AG20443 (cell line): Measurements from ENCODE around the gene FLVCR2.
A peak's percentile ranks its signal among the peaks of the same experiment; 100 is the strongest.

Source experiments
- DNase-seq: peaks from one replicate; pipeline ENCODE4 v3.0.0; 2012; ENCODE audit warnings: low spot score, mixed read lengths

FLVCR2 gene

DNA sequence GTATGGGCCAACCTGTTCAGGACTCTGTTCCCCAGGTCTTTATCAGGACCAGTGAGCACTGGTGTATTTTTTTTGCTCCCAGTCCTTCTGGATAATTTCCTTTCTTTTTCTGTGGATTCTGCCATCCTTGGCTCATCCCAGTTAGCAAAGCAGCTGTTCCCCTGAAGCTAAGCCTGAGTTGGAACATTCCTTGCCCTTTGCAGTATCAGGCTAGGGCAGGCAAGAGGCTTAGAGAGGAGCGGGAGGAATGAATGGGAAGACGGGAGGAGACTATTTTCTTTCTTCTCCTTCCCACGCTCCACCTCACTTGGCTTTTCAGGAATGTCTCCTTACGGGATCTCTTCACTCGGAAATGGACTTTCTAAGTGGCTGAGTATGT lies 53.0 kb downstream of the FLVCR2 start:
- DNase-seq, result no peak

DNA sequence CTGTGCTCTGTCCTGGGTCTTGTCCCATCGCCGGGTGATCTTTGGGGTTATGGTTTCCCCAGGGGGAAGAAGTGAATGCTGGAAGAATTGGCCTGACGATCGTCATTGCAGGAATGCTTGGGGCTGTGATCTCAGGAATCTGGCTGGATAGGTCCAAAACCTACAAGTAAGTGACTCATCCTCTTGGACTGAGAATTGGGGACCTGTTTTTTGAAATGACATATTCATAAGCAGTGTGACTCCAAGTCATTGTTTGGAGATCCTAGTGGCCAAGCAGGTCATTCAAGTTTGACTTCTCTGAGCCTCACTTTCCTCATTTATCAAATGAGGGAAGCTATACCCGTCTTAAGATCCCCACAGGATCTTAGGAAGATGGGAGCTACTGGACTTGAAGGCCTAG lies 56.4 kb downstream of the FLVCR2 start:
- no peak for DNase-seq

DNA sequence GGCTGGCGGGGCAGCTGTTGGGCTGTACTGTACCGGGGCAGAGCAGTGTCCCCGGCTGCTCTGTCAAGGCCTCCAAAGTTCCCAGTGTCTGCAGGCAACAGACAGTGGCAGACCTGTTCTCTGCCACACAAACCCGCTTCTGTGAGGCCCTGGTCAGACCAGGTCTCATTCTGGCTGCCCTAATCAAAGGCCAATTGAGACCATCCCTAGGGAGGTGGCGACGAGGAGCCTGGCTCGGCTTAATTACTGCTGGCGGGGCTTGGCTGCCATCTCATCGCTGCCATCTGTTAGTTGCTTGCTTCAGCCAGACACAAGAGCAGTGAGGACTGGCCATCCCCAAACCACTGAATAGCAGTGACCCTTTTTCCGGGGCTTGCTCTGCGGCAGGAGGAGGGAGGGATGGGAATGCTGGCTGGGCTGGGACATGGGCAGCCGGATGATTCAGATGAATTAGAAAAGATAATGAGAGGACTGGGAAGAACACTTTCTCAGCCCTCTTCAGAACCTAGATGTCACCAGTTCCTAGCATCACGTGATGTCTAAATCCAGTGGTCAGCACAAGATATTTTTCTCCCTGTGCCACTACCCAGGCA lies 57.8 kb downstream of the FLVCR2 start:
- peak; percentile 80 for DNase-seq

DNA sequence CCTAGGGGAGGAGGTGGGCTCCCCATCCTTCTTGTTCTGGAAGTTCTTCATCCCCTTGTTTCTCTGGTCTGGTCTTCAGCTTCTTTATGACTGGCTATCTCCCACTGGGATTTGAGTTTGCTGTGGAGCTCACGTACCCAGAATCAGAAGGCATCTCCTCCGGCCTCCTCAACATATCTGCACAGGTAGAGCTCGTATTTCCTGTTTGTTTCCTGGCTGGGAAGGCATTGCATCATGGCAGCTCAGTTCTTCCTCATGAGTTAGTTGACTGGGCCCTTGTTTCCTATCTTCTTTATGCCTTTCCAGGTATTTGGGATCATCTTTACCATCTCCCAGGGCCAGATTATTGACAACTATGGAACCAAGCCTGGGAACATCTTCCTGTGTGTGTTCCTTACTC lies 62.5 kb downstream of the FLVCR2 start:
- DNase-seq, result no peak

DNA sequence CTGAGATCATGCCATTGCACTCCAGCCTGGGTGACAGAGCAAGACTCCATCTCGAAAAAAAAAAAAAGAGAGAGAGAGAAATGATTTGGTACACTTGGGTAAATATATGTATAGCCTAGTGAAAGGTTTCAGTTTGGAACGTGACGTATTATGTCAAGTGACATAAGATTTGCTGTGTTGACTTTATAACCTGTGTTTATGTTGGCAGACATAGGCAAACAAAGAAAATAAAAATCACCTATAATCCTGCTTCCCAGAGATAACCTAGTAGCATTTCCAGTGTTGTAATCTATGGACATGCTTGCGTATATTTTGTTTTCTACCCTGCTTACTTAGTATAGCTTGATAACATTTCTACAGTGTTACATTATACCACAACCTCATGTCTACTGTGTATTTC lies 65.6 kb downstream of the FLVCR2 start:
- no peak for DNase-seq

DNA sequence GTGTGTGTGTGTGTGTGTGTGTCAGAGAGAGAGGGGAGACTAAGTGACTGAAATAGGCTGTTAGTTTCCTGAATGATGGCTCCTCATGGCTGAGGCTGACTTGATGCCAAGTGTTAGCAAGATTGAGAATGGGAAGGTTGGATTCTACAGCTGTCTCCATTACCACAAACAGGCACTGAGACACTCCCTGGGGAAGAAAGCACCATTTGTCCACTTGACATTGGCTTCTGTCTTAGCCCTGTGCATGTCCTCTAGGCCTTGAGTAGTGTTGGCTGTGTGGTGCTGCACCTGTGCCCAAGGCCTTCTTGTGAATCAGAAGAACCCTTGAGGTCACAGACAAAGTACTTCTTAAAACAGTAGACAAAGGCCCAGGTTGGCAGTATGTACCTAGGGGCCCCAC lies 66.6 kb downstream of the FLVCR2 start:
- DNase-seq, result no peak

DNA sequence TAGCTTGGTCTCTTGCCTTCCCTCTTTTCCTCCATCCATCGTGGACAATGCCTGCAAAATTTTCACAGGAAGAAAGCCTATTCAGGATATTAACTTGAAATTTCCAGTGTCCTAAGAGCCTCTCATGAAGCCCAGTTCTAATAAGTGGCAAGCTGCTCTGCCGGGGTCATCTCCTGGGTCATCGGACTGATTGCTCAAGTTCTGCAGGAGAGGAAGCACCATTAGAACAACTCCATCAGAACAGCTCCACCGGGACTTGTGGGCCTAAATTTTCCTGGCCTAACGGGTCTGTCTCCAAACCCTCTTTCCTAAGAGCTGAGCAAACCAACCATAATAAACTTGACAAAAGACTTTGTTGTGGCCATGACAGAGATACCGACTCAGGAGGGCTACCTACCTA lies 68.3 kb downstream of the FLVCR2 start:
- DNase-seq, result no peak

DNA sequence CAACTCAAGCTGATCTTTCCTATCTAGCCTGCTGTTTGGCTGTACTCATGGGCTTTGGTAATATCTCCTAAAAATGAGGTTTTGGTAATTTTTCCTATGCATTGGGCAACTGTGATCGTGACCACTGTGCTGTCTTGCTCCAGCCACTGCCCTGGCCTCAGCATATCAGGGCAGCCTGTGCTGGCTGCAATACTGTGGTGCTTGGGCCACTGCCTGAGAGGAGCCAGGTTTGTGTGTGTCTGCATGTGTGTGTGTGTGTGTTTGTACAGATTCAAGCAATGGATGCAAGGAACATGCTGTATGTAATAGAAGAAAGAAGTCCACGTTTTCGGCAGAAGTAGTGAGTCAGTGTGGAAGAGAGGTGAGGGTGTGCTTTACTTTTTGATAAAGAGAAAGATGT lies 69.2 kb downstream of the FLVCR2 start:
- DNase-seq, result no peak

DNA sequence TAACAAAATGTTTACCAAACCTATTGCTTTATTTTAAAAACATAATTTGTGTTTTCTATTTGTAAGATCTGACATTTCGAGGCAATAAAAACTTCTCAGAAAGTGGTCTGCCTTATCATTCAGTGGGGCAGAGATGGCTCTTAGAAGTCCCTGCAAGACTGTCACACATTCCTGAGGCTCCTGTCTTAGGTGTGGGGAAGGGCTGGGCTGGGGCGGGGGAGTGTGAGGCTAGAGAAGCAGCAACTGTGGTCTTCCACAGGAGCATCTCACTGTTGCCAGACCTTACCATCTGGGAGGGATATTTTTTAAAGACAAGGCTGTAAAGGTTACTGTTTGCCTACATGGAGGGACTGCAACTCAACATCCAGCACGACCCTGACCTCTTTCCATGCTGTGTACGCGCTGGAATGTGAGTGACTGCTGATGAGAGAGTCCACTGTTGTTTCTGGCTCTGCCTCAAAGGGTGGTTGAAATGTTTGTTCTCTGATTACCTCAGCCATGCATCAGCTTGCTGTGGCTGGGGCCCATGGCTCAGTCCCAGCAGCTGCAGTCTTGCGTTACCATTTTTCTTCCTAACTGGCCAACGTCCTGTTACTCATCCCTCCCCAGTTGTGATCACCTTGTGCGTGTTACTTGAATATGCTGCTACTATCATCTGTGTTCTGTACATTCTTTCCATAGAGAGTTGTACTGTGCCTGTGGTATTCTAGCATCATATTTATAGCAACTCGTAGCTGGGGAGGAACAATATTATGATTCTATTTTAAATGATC lies 69.8 kb downstream of the FLVCR2 start:
- DNase-seq, result peak; percentile 77

DNA sequence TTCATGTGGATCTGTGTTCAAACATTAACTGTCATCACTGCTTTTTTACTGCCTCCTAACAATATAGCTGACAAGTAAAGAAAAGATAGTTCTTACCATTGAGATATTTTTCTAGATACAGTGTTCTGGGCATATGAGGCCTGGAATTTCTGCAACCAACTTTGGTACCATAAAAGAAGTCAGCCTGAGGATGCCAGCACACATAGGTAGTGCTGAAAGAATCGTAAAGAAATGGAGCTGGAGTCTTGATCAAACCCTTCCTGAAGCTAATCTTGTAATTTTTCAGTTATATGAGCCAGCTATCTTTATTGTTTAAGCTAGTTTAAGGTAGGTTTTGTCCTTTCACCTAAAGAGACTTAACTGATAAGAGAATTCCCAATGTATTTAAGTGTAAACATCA lies 70.9 kb downstream of the FLVCR2 start:
- no peak for DNase-seq

DNA sequence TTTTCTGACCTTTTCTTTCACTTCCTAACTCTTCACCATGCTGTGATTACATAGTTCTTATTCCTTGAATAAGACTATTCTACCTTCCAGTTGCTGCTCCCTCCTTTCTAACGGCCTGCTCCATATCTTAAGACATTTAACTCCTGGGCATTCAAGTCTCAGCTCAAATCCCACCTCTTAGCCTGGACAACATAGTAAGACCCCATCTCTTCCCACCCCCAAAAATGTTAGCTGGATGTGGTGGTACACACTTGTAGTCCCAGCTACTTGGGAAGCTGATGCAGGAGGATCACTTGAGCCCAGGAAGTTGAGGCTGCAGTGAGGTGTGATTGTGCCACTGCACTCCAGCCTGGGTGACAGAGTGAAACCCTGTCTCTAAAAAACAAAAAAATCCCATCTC lies 71.4 kb downstream of the FLVCR2 start:
- no peak for DNase-seq

DNA sequence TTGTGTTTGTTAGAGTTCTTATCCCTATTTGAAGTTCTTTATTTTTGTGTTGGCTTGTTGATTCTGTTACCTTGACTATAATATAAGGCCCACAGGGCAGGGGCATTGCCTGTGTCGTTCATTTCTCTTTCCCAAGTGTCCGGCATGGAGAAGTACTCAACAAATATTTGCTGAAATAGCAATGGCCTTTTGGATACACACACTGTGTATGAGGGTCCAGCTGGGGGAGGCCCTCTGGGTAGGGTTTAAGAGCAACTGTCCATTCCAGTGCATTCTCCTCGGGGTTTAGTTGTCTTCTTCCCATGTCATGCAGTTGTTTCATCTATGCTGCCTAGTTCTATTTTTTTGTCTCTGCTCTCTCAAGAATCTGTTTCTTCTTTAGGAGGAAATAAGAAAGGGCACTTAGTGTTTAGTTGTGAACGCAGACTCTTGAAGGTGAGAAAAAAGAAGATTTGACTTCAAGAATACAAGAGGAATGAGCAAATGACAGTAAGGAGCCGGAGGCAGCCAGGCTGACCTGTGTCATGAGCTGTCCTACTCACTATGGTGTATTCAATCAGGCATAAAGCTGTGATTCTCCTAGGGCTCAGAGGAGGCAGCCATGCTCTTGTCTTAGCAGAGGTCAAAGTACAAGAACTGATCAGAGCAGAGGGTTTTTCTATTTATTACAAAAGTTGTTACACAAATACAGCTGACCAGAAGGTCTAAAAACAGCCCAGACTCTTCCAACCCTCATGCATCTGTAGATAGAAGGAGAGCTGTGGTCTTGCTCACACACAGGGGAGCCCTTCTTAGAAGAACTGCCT lies 72.0 kb downstream of the FLVCR2 start:
- DNase-seq, result no peak

DNA sequence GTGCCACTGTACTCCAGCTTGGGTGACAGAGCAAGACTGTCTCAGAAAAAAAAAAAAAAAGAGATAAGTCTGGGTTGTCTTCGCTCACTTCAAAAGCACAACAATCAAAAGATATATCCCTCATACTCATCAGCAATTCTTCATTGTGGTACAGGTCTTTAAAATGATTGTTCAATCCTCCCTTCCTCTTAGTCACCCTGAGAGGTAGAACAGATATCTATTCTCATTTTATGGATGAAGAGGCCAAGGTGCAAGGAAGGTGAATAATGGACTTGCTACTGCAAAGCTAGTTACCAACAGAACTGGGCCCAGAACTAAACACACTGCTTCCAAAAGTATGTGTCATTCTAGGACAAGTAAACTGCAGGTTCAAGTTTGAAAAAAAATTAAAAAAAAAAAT lies 75.1 kb downstream of the FLVCR2 start:
- DNase-seq, result no peak

DNA sequence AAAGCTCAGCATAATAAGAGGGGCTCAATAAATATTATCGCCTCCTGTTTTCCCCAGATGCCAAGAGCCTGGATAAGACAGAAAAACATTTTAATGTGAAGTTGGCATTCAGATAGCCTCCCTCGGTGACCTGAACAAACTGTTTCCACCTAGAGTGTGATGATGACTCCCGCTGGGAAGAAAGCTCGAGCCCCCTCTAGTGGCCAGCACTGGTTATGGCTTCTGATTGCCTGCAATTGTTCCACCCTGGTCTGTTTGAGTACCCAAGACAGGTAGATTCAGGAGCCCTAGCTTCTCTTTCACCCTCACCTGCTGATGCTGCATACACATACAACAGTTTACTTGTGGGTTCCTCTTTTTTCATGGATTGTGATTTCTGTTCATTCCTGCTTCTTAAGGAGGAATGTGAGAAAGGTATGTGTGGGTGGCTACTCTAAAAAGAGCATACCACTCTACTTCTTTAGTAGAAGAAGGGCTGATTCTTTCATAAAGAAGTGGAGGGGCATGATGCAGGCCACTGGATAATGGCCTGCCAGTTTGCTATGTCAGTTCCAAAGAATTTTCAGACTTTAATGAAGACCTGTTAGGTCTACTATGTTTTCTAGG lies 75.8 kb downstream of the FLVCR2 start:
- DNase-seq, result peak; percentile 85

DNA sequence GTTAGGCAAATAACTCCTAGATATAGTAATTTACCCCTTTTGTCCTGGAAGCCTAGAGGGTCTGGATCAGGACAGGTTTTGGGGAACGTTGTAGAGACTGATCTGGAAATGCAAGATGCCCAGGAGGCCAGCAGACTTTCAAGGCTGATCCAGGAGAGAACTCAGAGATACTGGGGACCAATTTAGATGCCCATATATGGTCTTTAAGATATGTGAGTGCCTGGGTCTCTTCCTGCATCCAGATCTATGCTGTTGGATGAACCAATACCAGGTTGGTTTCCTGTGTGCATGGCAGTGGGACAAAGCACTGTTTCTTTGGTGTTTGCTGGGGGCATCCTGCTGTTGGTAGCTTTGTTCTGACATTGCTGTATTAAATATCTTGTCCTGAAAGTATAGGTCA lies 76.8 kb downstream of the FLVCR2 start:
- DNase-seq, result no peak

DNA sequence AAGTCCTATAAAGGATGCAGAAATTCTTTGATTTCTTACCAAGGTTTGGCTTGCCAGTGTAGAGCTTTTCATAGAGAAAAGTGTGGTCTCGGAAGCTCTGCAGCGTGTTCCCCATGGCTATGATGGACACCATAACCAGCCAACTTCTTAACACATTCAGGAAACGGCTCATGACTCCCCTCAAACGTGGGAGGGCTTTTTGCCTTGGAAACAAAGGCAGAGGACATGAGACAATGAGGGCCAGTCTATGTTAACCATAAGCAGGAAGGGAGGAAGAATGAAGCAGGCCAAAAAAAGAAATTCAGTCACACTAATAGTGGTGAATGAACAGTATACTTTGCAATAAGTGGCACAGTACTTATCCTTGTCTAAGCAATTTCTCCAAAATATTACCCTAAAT lies 78.9 kb downstream of the FLVCR2 start:
- no peak for DNase-seq

DNA sequence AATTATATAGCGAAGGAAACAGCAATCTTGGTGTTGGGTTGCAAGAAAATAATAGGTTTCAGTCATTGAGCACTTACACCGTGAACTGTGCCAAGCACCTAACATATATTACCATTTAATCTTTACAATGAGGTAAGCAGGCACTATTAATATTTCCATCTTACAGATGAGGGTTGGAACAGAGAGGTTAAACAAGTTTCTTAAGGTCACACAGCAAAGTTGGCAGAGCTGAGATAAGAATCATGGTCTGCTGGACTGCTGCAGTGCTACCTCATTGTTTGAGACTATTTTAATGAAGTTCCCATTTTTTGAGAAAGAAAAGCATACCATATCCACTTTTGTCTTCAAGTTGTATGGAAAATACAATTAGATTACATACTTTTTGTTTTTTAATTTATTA lies 80.5 kb downstream of the FLVCR2 start:
- no peak for DNase-seq

DNA sequence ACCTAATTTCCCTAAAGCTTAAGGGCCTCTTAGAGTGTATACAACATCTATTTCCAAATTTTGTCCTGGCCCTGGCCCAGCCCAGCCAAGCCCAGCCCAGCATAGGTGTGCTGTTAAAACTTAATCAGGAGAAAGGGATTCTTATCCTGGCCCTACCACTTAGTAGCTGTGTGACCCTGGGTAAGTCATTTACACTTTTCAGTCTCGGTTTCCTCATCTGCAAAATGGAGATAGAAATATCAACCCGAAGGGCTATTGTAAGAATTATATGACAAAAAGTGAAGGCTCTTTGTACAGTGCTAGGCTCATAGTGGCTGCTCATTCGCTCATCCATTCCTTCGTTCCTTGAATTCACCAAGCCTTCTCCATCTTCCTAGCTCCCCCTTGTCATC lies 81.8 kb downstream of the FLVCR2 start:
- no peak for DNase-seq

DNA sequence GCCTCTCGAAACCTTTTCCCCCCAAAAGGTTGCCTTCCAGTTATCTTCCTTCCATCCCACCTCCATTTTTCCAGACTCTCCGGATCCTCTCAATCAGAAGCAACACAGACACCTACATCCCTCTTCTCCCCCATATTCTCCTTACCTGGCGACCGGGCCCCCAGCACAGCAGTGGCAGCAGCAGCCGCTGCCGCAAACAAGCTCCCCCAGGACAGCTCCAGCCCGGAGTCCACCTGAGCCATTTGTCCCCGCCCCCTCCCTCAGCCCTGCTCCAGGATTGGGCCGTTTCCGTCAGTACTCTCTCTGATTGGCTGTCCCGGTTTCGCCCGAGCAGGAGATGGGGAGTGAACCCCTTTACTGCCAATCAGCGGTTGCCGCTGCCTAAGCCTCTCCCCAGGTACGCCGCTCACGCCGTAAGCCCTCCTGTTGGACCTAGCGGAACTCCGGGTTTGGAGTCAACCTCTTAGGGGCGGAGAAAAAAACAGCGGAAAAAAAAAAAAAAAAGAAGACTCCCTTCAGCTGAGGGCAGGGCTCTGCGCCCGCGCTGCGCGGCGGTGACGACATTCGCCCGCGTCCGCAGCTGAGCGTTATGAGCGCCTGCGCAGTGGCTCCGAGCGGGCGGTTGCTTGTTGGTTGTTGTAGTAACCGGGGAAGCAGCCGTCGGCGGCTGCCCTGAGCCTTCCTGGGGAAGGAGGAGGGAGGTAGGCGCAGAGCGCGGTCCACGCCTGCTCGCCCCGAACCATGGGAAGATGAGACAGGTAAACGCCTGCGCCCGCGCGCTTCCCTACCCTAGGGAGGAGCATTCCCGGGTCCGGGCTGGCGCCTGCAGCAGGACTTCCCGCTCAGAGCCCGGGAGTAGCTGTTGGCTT lies 82.4 kb downstream of the FLVCR2 start, which contains the start of the genes ERG28 and TTLL5:
ERG28 (minus strand) TSS at position 247 of the 869 bp plus-strand sequence. CDS start 3,374 bp downstream, outside the sequence.
TTLL5 (plus strand) TSS at position 617 of the 869 bp plus-strand sequence. CDS start 1,904 bp downstream, outside the sequence.
- DNase-seq, result peak; percentile 98

DNA sequence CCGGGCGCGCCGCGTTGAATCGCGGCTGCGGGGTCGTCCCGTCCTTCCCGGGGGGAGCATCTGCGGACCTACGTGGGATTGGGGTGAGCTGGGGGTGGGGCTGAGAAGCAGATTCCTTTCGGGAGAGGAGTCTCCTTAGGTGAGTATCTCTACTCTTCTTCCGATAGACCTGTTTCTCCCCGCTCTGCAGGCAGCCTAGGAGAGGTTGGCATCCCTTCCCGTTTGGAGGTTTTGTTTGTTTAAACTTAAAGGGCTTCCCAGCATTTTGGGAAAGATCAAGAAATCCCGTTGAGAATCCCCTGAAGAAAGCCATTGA lies 83.0 kb downstream of the FLVCR2 start:
- DNase-seq, result no peak

DNA sequence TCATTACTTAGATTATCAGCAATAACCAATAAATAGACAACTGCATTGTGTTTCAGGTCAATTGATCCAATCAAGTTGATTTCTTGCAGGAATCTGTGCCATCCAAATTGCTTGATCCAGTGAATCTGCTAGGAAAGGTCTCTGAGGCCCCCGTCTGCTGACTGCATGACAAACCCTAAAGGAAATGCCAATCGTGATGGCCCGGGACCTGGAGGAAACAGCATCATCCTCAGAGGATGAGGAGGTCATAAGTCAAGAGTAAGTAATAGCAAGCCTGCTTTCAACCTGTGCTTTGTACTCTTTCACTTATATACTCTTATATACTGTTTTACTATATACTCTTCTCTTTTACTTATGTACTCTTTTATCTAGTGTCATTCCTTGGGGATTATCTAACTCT lies 84.5 kb downstream of the FLVCR2 start:
- DNase-seq, result no peak
